GM12801 (cell line): Measurements from ENCODE around the gene ZSCAN5A.

Experiments
- TF ChIP-seq, protein P1 (sequence below): IDR thresholded peaks from one replicate; pipeline ENCODE4 v1.5.1; 2011; ENCODE audit warnings: control low read depth; ENCODE audit not compliant: insufficient read length; ENCODE audit errors: extremely low read depth

Gene ZSCAN5A

DNA sequence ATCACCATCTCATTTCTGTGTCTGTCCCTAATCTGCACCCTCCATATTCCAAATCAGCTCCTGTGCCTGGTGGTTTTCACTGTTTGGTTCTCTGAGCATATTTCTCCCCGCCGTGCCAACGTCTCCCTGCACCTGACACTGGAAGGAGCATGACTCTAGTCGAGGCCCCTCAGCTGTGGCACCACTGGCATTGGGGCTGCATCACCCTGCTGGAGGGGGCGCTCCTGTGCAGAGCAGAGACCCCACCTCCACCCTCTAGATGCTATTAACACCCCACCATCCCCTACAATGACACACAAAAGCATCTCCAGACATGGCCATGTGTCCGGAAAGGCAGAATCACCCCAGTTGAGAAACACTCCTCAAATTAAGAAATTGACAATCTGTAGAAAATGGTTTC, 91.7 kb downstream of the ZSCAN5A start:
- TF ChIP-seq, protein P1, sequence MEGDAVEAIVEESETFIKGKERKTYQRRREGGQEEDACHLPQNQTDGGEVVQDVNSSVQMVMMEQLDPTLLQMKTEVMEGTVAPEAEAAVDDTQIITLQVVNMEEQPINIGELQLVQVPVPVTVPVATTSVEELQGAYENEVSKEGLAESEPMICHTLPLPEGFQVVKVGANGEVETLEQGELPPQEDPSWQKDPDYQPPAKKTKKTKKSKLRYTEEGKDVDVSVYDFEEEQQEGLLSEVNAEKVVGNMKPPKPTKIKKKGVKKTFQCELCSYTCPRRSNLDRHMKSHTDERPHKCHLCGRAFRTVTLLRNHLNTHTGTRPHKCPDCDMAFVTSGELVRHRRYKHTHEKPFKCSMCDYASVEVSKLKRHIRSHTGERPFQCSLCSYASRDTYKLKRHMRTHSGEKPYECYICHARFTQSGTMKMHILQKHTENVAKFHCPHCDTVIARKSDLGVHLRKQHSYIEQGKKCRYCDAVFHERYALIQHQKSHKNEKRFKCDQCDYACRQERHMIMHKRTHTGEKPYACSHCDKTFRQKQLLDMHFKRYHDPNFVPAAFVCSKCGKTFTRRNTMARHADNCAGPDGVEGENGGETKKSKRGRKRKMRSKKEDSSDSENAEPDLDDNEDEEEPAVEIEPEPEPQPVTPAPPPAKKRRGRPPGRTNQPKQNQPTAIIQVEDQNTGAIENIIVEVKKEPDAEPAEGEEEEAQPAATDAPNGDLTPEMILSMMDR, result no peak

DNA sequence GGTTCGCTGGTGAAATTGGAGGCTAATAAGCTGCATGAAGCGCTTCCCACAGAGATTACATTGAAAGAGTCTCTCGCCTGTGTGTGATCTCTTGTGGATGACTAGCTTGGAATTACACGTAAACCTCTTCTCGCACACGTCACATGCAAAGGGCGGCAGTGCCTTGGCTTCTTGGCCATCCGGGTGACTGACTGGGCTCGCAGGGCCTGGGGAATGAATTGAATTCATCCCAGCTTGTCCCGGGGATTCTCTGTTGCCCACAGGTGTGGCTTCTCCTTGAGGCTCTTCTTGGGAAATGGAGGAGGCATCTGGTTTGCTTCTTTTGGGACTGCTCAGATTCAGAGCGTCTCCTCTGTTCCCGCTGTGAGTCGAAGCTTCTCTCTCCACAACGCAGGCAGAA, 92.8 kb downstream of the ZSCAN5A start:
- TF ChIP-seq, protein P1, result no peak

DNA sequence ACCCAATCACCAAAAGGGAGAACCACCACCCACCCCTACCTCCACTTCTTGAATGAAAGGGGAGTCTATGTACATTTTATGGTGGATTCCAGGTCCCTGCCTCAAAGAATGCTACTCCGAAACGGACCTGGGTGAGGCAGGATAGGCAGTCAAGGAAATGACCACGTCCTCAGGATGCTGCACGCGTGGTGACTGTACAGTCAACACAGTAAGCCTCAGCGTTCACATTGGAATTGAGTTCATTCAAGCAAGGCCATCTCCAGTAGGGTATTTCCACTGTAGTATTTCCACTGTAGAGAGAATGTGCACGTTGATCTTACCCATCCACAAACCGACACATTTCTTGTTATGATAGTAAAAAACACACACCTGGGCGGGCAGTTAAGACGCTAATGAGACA, 95.7 kb downstream of the ZSCAN5A start:
- TF ChIP-seq, protein P1, result no peak

DNA sequence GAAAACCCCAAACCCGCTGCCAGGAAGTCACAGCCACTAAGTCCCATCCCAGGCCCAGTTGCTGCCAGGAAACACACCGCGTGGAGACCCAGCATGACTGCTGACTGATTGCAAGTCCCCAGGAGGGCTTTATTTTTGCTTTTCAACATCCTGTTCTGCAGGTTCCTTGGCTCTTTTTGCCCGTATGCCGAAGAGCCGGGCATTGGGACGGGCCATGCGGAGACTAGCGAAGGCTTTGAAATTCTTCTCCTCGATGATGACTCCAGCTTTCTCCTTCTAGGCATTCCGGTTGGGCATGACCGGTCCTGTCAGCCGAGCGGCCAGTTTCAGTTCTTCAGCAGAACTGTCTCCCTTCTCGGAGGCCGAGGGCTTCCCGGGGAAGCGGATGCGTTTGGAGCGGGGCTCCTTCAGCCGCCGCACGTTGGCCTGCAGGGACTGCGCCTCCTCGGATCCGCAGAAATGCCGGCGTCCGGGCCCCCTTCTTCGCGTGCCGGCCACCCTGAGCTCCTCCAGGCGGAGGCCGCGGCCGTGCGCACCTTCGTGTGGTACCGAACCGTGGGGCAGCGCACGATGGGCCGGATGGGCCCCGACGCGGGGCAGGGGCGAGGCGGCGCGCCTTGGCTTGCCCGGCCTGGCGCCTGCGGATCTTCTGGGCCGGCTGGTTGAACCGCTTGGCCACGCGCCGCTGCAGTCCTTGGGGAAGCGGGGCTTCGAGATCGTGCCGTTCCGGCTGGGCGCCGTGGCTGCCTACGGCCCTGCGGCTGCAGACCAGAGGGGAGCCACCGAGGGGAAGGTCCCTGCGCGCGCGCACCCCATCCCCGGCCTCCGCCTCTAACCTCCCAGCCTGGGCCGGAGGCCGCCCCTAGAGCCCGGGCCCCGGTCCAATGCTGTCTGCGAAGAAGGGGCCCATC, 97.3 kb downstream of the ZSCAN5A start:
- TF ChIP-seq, protein P1, result no peak

DNA sequence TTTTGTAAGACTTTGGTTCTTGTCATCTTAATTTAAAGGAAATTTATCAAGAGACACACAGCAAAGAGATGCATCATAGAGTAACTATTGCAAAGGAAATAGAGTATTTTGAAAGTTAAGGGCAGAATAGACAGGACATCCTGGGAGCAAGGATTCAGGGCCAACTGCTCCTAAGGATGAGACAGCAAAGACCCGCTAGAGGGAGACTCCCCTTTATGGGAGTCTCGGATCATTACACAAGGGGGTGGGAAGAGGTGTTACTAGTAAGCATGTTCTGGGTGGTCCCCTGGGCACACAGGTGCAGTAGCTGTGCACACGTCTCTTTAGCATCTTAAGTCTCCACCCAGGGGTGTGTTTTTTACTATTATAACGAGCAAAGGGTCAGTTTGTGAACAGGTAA, 102.9 kb downstream of the ZSCAN5A start:
- TF ChIP-seq, protein P1, result no peak

DNA sequence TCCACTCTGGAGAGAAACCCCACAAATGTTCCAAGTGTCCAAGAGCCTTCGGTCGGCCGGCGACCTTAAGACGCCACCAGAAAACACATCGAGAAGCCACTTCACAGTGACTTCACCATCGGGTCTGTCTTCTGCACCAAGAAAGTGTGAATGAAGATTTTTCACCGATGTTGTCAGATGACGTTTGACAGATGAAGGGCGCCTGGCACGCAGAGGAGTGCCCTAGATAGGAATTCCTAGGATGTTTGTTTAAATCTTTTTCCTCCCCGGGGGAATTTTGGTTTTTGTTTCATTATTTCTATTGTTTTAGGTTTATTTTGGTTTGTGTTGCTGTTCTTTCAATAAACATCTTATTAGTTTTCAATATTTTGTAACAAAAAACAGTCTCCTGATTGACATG, 105.5 kb downstream of the ZSCAN5A start:
- TF ChIP-seq, protein P1, result no peak

DNA sequence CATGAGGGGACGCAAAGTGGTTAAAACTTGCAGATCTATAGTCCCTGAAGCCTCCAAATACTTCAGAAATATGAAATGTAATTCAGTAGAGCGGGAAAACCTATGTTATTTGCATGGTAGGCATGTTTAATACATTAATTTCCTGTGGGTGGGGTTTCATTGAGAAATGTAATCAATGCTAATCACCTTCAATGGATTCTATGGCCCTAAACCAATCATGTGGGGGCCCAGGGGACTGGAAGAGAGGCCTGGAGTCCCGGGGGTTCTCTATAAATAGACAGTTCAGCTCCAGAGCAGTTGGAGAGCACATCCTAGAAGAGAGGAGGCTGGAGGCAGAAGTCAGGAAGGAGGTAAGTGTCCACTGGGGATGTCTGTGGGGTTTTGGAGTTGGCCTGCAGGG, 112.7 kb downstream of the ZSCAN5A start, which contains the start of gene ZSCAN5C:
TSS of gene ZSCAN5C (plus strand) at position 301 of the 400 bp plus-strand sequence. CDS start 3,641 bp downstream, outside the sequence.
- TF ChIP-seq, protein P1, result no peak
